ENCODE results near the gene MTOR.
"Not testable (repeated sequence)": the region's sequence is repeated elsewhere in the genome, so short reads cannot be mapped to it uniquely, and the experiment has no call there.

Gene MTOR

DNA sequence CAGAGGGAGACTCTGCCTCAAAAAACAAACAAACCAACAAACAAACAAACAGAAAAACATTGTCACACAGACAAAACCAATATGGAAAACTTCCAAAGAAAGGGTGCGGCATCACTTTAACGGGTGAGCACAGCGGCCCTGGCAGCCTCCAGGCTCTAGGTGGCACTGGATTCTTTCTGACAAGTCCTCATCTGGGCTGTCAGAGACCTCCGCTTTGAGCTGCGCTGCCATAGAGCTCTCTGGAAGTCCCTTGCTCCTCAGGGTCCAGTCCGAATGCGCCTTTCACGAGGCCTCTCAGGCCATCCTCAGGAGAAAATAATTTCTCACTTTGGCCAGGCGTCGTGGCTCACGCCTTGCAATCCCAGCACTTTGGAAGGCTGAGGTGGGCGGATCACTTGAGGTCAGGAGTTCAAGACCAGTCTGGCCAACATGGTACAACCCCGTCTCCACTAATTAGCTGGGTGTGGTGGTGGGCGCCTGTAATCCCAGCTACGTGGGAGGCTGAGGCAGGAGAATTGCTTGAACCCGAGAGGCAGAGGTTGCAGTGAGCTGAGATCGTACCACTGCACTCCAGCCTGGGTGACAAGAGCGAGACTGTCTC is 198.3 kb downstream of the MTOR start:
- DNase-seq (ENCODE audit: low spot score): not testable (repeated sequence)

GRCh38 chr1:11062965-11063401 is 199.4 kb downstream of the MTOR start:
- no peak for DNase-seq (ENCODE audit: low spot score)

GRCh38 chr1:11061652-11062365 is 200.5 kb downstream of the MTOR start:
- DNase-seq (ENCODE audit: low spot score): no peak

DNA sequence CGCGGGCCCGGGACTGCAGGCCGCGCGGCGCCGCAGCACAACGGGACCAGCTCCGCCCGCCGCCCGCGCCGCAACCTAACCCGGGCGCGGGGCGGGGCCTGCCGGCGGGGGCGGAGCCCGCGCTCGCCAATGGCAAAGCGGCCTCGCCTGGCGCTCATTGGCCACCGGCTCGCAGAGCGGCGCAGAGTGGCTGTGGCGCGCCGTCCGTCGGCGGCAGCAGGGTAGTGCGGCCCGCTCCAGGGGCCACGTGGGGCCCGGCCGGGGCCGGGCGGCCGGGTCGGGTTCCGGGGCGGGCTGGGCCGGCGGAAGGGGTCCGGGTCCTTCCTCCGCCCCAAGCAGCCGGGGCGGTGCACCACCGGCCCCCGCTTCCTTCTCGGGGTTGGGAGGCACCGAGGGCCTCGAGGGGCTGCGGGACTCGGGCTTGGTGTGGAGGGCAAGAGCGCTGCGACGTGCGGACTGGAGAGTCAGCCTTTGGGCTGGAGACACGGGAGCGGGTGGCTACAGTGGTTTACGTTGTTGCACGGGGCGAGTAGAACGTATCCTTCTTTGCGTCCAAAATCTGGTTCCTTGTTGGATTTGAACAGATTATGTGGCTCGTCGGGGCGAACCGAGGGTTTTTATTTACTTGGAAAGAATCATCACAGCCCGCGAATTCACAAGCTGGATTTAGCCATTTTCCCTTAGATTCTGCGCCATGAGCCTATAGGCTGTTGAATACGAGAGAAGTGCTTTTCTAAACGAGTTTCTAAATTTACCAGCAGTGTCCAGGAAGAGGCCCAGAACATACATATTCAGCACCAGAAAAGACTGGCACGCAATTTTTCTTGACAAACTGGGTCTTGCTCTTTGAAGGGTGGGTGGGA is 202.2 kb downstream of the MTOR start, which contains the start of gene SRM:
Gene SRM, minus strand, starts transcription at position 51 of the 863 bp plus-strand sequence. CDS start 75 bp downstream, outside the sequence.
- peak; percentile 76 for DNase-seq (ENCODE audit: low spot score)

DNA sequence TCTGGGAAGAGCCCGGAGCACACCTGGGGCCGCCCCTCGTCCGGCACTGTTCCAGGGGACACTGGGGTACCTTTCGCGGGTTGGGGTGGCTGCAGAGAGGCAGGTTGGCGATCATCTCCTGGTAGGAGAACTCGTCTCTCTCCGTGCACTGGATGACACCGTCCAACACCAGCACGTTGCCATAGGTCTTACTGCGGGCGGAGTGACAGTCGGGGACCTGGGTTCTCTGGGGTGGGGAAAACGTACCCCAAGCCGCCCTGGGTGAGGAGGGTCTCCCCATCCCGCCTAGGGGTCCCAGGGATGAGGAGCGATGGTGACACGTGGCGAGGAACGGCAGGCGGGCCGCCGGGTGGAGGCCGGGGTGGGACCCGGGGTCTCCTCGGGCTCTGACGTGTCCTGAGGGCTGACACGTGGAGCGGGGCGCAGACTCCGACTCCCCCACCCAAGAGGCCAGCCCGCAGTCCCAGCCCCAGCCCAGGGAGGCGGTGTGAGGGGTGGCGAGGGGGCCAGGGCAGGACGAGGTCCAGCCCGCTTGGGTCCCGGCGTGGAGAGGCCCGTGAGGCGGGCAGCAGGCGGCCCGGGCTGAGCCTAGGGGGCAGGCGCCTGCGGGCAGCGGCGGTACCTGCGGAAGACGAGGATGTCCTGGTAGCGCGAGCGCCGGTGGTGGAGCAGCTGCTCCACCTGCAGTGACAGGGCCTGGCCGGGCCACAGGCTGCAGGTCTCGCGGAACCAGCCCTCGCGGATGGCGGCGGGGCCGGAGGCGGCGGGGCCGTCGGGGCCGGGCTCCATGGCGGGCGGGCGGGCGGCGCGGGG is 203.0 kb downstream of the MTOR start:
- no peak for DNase-seq (ENCODE audit: low spot score)

DNA sequence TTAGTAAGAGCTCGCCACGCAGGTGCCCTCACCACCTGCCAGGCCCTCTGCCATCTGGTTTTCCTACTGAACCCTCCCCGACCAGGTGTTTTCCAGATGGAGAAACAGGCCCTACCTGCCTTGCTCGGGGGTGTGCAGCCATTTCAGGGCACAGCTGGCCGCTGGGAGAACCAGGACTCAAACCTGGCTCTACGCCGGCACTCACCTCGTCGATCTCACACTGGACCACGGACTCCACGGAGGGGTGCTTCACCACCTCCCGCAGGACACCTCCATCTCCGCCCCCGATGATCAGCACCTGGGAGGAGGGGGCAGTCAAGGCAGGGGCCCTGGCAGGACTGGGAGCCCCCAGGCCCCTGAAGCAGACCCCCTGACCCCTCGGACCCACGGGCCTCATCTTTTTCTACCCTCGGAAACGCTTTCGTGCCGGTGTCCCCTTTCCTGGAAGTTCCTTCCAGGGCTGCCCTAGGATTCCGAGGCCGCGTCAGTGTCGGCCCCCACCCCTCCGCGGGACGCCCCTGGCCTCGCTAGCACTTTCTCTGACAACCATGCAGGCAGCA is 203.7 kb downstream of the MTOR start:
- no peak for DNase-seq (ENCODE audit: low spot score)

DNA sequence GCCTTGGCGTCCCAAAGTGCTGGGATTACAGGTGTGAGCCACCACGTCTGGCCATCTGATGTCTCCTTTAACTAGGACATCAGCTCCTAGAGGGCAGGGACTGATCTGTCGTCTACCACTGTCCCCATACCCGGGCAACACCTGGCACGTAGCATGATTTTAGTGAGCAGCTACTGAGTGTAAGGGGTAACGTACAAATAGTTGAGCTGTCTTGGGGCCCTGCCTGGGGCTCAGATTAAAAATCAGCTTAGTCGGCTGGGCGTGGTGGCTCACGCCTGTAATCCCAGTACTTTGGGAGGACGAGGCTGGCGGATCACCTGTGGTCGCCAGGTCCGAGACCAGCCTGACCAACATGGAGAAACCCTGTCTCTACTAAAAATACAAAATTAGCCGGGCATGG is 204.3 kb downstream of the MTOR start:
- no peak for DNase-seq (ENCODE audit: low spot score)

DNA sequence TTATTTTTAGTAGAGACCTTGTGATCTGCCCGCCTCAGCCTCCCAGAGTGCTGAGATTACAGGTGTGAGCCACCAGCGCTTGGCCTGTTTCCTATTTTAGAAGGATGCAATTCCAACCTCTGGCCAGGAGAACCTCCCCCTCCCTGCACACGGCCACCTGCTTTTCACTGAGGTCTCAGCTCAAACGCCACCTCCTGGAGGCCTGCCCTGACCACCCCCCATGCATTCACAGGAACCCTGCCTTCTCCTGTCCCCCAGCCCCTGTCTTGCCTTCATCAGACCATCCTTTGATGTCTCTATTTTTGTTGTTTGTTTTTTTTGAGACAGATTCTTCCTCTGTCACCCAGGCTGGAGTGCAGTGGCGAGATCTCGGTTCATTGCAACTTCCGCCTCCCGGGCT is 204.9 kb downstream of the MTOR start:
- no peak for DNase-seq (ENCODE audit: low spot score)

Small RNA genes lying within 50 kb of the gene (small RNA-seq; reads per million reads assigned to genes)
- gene RNU6-291P: 0 reads per million in 2 experiments
- gene RNU6-537P: 0 reads per million in 2 experiments
- gene RPL39P6: 0 reads per million in 2 experiments

Data from SK-N-DZ (cell line).